HepG2 (cell line): Measurements from ENCODE around the gene IER2. TPM values are rescaled to one million over a fixed set of nuclear protein-coding genes. Genes with fewer than 3 reads are reported as not detected.

Experiments
- ATAC-seq: fragments of 200-7000 bp; cut with Tn5 transposase; 3 replicates; pipeline ENCODE4 v1.9.1; 2020; ENCODE audit warnings: mild to moderate bottlenecking, moderate library complexity
- BruUV-seq: library from RNA; stranded (reverse); fragments of 400-500 nt; replicated peaks from 2 replicates; lab custom pipeline; 2021; lab: Mats Ljungman, UMichigan
- CTCF ChIA-PET: fragments of 300-600 bp; formaldehyde crosslinking; extraction: SDS; loops from one replicate; lab custom pipeline; 2021; ENCODE audit warnings: low total read pairs, inconsistent platforms, low intra/inter-chr PET ratio; lab: Yijun Ruan, JAX
- POLR2A ChIA-PET: fragments of 350-600 bp; sonication (Branson Sonifier 250); formaldehyde crosslinking; loops from one replicate; lab custom pipeline; 2020; ENCODE audit warnings: antibody characterized with exemption, inconsistent platforms; lab: Yijun Ruan, JAX
- DNase-seq: peaks from one replicate; pipeline ENCODE4 v3.0.0-alpha.2; 2015; ENCODE audit warnings: low spot score
- FAIRE-seq: peaks from 3 replicates; lab custom pipeline; 2011; peaks lifted over from hg19 to GRCh38; lab: Jason Lieb, UNC
- H2AFZ ChIP-seq: one replicate; pipeline ENCODE4 v1.6.1; 2011; ENCODE audit warnings: low read length, inconsistent platforms
- H3K27ac ChIP-seq: fragments of 300-600 bp; 3 replicates; pipeline ENCODE4 v1.8.0; 2011; ENCODE audit warnings: mixed run types, mild to moderate bottlenecking, mixed read lengths, low read length, inconsistent platforms; ENCODE audit not compliant: insufficient read depth; ENCODE audit errors: extremely low read length
- H3K27me3 ChIP-seq, 2 experiments: fragments of 200-600 bp in 1 of 2; 2 replicates in 1 of 2; 3 replicates in 1 of 2; pipeline versions ENCODE4 v1.6.0 to v1.8.0; 2011; ENCODE audit warnings: low read length in 2 of 2, mild to moderate bottlenecking in 2 of 2, moderate library complexity in 2 of 2, inconsistent platforms in 1 of 2; ENCODE audit not compliant: insufficient read depth in 2 of 2, control insufficient read depth in 1 of 2
- H3K36me3 ChIP-seq, 2 experiments: fragments of 200-600 bp in 1 of 2; replicated peaks in 1 of 2; 2 replicates in 1 of 2; 3 replicates in 1 of 2; pipeline versions ENCODE4 v1.5.1 to v1.8.0; 2011; ENCODE audit warnings: low read length in 2 of 2, inconsistent platforms in 1 of 2; ENCODE audit not compliant: insufficient read depth in 2 of 2, control insufficient read depth in 1 of 2
- H3K4me1 ChIP-seq: 2 replicates; pipeline ENCODE4 v1.5.1; 2012; ENCODE audit warnings: low read length, inconsistent platforms; ENCODE audit not compliant: insufficient read depth
- H3K4me2 ChIP-seq: 2 replicates; pipeline ENCODE4 v1.6.0; 2011; ENCODE audit warnings: low read depth, low read length, inconsistent platforms
- H3K4me3 ChIP-seq, 3 experiments: fragments of 200-600 bp in 1 of 3; sonication (generic), shearing (Covaris generic) in 1 of 3; replicated peaks in 1 of 3; 2 replicates each; pipeline ENCODE4 v1.5.1; 2011 to 2016; ENCODE audit warnings: low read length in 3 of 3, inconsistent platforms in 2 of 3, low read depth in 2 of 3, mild to moderate bottlenecking in 2 of 3, control low read depth in 1 of 3, mixed read lengths in 1 of 3; ENCODE audit not compliant: insufficient read depth in 1 of 3
- H3K79me2 ChIP-seq: one replicate; pipeline ENCODE4 v1.6.1; 2011; ENCODE audit warnings: low read length, inconsistent platforms; ENCODE audit not compliant: insufficient read depth
- H3K9ac ChIP-seq: 2 replicates; pipeline ENCODE4 v1.6.0; 2011; ENCODE audit warnings: mild to moderate bottlenecking, low read depth, low read length, inconsistent platforms; ENCODE audit not compliant: insufficient read depth
- H3K9me3 ChIP-seq: 2 replicates; pipeline ENCODE4 v1.5.1; 2012; ENCODE audit warnings: mild to moderate bottlenecking, low read length
- H4K20me1 ChIP-seq: 2 replicates; pipeline ENCODE4 v1.6.0; 2011; ENCODE audit warnings: inconsistent platforms, mild to moderate bottlenecking, low read length, moderate library complexity; ENCODE audit not compliant: insufficient read depth
- KAT2B ChIP-seq: fragments of 150-350 bp; IDR thresholded peaks from 2 replicates; pipeline ENCODE4 v1.6.1; 2014; ENCODE audit warnings: low read depth, low read length, borderline replicate concordance
- XBP1 ChIP-seq: sonication (generic); formaldehyde crosslinking; IDR thresholded peaks from 2 replicates; pipeline ENCODE4 v1.5.0; 2020; ENCODE audit warnings: missing genetic modification reagents
- ZNF343 ChIP-seq: sonication (generic); formaldehyde crosslinking; IDR thresholded peaks from 2 replicates; pipeline ENCODE4 v1.4.0; 2020; ENCODE audit warnings: mild to moderate bottlenecking, missing genetic modification reagents
- ZNF563 ChIP-seq: sonication (generic); formaldehyde crosslinking; IDR thresholded peaks from 2 replicates; pipeline ENCODE4 v1.8.0; 2022; ENCODE audit warnings: mild to moderate bottlenecking, moderate library complexity, missing genetic modification reagents
- ZNF7 ChIP-seq: IDR thresholded peaks from 2 replicates; pipeline ENCODE4 v1.6.1; 2016; ENCODE audit warnings: missing biosample characterization, missing genetic modification reagents
- WGBS: methylation state at CpG from one replicate; pipeline ENCODE4 v1.1.6; 2017; ENCODE audit warnings: low lambda C conversion rate; 5-methylcytosine and 5-hydroxymethylcytosine counted together
- in situ Hi-C: cut with HindIII; loops from 2 replicates; pipeline ENCODE4 v1.10.0; 2017; ENCODE audit warnings: low pct_unique_long_range_greater_than_20kb; ENCODE audit not compliant: extremely low pct_ligation_motif_present
- intact Hi-C: fragments of 100-400 bp; cut with micrococcal nuclease; formaldehyde crosslinking; loops from one replicate; pipeline ENCODE4 v1.10.0; 2022; ENCODE audit not compliant: unreplicated experiment
- polyA plus RNA-seq, 8 experiments: library from polyadenylated mRNA; depleted of rRNA in 3 of 8; stranded (reverse) in 7 of 8; unstranded in 1 of 8; fragments of >200 nt; fragmentation: Illumina TruSeq in 4 of 8; extraction: Trizol in 4 of 8; gene quantifications; 2 replicates each; pipeline versions ENCODE4 v1.2.1 to v1.2.3, GENCODE V29; 2011 to 2016; ENCODE audit warnings: low read depth in 4 of 8, missing spikeins in 1 of 8, mixed read lengths in 1 of 8; ENCODE audit not compliant: insufficient read depth in 1 of 8
- total RNA-seq, 5 experiments: library from RNA; depleted of rRNA; stranded (reverse); fragments of >200 nt; fragmentation: Illumina TruSeq; extraction: Trizol; gene quantifications; 2 replicates each; pipeline ENCODE4 v1.2.3, GENCODE V29; 2016; ENCODE audit warnings: low read depth in 1 of 5
- TF ChIP-seq, protein P1 (sequence below): sonication (generic); formaldehyde crosslinking; IDR thresholded peaks from 2 replicates; pipeline ENCODE4 v1.5.0; 2020; ENCODE audit warnings: mild to moderate bottlenecking, missing genetic modification reagents

Gene IER2
- total and polyA plus RNA-seq, 2 of the 13 experiments (the other 11 are each of a cell fraction or from before 2014, with no cell fraction given) = 10.1 to 14.3 TPM

DNA sequence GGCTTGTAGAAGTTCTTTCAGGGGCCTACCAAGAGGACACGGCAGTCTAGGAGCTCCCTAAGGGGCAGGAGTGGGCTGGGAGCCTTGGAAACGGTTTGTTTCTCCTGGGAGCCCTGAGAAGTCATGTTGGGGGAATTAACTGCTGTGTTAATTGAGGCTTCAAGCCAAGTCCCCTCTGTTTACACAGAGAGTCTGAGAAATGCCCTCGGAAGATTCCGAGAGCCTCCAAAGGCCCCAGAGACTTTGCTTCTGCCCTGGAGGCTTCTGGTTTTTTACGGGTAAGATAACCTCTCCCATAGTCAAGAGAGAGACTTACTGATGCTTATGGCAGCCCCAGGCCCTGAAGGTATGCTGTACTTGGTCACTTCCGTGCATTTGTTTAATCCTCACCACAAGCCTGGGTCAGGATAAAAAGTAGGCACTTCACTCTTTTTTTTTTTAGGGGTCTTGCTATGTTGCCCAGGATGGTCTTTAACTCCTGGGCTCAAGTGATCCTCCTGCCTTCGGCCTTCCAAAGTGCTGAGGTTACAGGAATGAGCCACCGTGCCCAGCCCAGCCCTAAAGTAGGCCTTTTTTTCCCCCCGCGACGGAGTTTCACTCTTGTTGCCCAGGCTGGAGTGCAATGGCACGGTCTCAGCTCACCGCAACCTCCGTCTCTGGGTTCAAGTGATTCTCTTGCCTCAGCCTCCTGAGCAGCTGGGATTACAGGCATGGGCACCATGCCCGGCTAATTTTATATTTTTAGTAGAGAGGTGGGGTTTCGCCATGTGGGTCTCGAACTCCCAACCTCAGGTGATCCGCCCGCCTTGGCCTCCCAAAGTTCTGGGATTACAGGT is 15.2 kb downstream of the IER2 start:
- Histone ChIP-seq H3K4me3 (peak overlapping the region in 1 of 3 experiments; percentile 81; a peak in 2 of 6 replicates), H3K27me3 (no peaks in the 10 kb centered on the region), H2AFZ (no peak overlapping the region), H3K4me2 (peak overlapping the region; percentile 100), H3K27ac (peak overlapping the region; percentile 99), H4K20me1 (no peaks in the 10 kb centered on the region), H3K9me3 (no peaks in the 10 kb centered on the region), H3K79me2 (no peaks in the 10 kb centered on the region), H3K36me3 (no peaks in the 10 kb centered on the region), H3K4me1 (peaks cover 76% of the 10 kb centered on the region), H3K9ac (peak overlapping the region; percentile 97)
- no peak for DNase-seq
- no peak for ATAC-seq
- no peak for FAIRE-seq
- ChIA-PET POLR2A (interaction anchor here (0.9 to 10.2 kb wide), 8 partner anchors 10 to 112 kb away, joined by 3 to 108 read pairs (median 18); partner anchors contain the start of genes IER2 and STX10), CTCF (no interaction called here)
- no TSS peak for BruUV-seq
- in situ Hi-C loops = no loop called here
- intact Hi-C loops = no loop called here
- WGBS = 81% methylated on average over 18 of the region's 19 CpGs
- TF ChIP-seq ZNF7 (CRISPR knock-in tag) = no peak
- no peak for TF ChIP-seq ZNF343 (CRISPR knock-in tag)
- TF ChIP-seq KAT2B = no peak
- TF ChIP-seq XBP1 (CRISPR knock-in tag) = no peak
- no peak for TF ChIP-seq ZNF563 (CRISPR knock-in tag)
- TF ChIP-seq, protein P1, sequence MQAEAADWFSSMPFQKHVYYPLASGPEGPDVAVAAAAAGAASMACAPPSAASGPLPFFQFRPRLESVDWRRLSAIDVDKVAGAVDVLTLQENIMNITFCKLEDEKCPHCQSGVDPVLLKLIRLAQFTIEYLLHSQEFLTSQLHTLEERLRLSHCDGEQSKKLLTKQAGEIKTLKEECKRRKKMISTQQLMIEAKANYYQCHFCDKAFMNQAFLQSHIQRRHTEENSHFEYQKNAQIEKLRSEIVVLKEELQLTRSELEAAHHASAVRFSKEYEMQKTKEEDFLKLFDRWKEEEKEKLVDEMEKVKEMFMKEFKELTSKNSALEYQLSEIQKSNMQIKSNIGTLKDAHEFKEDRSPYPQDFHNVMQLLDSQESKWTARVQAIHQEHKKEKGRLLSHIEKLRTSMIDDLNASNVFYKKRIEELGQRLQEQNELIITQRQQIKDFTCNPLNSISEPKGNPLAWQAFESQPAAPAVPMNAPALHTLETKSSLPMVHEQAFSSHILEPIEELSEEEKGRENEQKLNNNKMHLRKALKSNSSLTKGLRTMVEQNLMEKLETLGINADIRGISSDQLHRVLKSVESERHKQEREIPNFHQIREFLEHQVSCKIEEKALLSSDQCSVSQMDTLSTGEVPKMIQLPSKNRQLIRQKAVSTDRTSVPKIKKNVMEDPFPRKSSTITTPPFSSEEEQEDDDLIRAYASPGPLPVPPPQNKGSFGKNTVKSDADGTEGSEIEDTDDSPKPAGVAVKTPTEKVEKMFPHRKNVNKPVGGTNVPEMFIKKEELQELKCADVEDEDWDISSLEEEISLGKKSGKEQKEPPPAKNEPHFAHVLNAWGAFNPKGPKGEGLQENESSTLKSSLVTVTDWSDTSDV = no peak
